Cortex of kidney (tissue), 1 donor: ENCODE results near the gene PALLD.

Experiments
- DNase-seq: peaks from one replicate; lab custom pipeline; 2025; lab: John Stamatoyannopoulos, UW

Gene PALLD

DNA sequence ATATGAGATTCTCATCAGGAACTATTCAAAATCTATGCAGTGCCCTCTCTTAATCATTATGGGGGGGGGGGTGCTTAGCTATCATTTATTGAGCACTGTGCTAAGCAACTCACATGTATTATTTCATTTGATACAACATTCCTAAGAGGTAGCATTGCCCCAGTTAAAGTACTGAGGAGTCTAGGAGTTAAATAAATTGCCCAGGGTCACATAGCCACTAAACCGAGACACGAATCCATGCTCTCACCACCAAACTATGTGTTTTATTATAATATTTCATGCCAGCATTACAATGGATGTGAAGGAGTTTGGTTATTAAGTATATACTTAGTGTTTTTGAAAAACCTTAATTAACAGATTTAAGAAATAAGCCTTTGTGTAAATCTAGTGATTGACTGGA lies 381.8 kb downstream of the PALLD start:
- DNase-seq: no peak

GRCh38 chr4:168879188-168879587 lies 382.3 kb downstream of the PALLD start:
- no peak for DNase-seq

DNA sequence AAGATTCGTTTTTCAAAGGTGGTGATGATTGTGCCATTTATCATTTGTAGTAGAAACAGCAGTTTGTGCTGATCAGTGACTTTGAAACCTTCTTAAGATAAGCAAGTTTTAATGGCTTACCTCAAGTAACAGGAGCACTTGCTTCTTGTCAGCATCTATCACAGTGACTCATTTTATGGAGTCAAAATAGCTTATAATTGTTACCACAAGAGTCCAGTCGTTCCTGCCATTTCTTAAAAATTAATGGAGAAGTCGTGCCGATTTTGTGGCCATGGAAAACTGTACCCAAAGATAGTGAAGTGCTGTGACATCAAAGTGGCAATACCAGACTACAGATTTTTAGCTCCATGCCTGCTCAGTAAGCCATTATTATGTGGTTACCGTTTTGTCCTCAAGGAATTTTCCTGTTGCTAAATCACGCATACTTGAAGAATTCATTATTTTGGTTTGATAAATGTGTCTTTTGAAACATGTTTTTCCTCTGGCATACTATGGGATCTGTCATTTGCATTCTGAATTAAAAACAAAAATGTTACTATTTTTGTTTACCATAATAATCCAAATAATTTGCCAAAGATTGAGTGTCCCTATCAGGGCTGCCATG lies 383.3 kb downstream of the PALLD start:
- DNase-seq: no peak

GRCh38 chr4:168880811-168881595 lies 384.2 kb downstream of the PALLD start:
- no peak for DNase-seq

DNA sequence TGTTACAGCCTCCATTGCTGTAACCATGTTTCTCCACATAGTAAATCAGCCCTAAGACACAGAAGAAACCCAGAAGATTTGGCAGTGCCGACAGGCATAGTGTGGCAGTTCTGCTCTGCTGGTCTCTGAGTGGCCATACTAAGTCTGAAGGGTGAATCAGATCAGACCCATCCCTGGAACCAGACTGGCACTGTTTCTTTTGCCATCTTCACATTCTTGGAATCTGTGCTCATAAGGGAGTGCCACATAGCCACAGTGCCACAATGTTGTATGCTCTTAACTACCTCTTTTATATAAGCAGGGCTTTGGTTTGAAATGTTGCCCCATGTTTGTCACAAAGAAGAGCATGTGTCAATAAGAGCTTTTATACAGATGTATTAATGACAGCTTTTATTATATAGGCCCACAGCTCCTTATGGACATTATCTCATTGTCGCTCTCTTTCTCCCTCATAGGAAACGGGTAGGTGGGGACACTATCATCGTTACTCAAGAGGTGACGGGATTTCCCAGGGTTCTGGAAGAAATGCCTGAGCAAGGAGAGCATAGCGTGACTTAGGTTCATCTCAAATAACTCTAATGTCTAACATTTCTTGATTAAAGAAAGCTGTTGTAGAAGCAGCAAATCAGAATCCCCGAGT lies 385.0 kb downstream of the PALLD start:
- DNase-seq: no peak

DNA sequence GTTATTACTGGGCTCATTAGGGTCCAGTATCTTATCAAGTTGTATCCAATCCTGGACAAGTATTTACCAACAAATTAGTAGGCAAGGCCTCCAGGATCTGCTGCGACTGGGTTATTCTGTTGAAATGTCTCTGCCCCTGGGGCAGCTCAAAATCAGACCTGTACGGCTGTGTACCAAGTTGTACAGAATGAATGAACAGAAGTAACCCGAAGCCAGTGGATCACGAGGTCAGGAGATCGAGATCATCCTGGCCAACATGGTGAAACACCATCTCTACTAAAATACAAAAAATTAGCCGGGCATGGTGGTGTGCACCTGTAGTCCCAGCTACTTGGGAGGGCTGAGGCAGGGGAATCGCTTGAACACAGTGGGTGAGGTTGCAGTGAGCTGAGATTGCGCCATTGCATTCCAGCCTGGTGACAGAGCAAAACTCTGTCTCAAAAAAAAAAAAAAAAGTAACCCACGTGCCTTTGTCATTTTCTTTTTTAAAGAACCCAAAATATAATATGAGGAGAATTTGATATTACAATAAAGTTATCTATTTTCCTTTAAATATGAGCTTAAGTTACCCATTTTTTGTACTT lies 385.9 kb downstream of the PALLD start:
- no peak for DNase-seq

GRCh38 chr4:168883513-168883912 lies 386.7 kb downstream of the PALLD start:
- DNase-seq: no peak

GRCh38 chr4:168884251-168885124 lies 387.6 kb downstream of the PALLD start:
- DNase-seq: no peak

- DNase-seq: no peak
Observed at GRCh38 chr4:168885400-168885799, 388.5 kb downstream of the PALLD start.

GRCh38 chr4:168886351-168886750 lies 389.5 kb downstream of the PALLD start:
- no peak for DNase-seq

GRCh38 chr4:168887809-168888208 lies 391.0 kb downstream of the PALLD start:
- no peak for DNase-seq

DNA sequence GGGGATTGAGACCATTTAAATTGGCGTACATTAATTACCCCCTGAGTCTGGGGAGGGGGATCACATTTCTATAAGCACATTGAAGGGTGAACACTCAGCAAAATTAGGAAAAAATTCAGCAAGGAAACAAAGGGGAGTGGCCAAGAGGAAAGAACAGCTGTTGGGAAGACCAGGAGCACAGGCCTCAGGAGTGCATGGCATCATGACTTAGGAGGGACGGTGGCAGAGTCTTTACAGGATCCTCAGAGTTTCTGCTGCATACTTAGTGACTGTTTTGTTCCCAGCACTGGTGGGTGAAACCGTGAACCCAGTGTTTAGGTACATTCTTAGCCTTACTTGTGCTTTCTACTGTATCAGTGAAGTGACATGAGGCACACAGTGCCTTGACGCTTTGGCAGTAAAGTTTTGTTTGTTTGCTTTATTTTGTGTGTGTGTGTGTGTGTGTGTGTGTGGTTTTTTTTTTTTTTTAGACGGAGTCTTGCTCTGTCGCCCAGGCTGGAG lies 391.9 kb downstream of the PALLD start:
- DNase-seq: no peak

- no peak for DNase-seq
Observed at GRCh38 chr4:168891086-168891485, 394.2 kb downstream of the PALLD start.

DNA sequence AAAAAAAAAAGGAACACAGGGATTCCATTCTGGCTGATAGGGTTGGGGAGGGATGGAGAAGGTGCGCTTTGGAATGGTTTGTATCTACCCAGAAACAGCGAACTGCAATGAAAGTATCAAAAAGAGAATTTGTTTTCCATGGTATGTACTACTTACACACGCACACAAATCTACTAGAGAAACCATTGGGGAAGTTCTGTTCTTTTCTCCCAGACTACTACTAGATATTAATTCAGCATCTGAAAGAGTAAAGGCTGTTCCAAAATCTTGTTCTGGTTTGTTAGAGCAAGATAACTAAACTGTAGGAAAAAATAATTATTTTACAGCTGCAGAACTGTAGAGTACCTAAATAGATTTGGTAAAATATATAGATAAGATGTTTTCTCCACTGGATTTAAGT lies 394.8 kb downstream of the PALLD start:
- no peak for DNase-seq

- DNase-seq: no peak
Observed at GRCh38 chr4:168892475-168892874, 395.6 kb downstream of the PALLD start.

DNA sequence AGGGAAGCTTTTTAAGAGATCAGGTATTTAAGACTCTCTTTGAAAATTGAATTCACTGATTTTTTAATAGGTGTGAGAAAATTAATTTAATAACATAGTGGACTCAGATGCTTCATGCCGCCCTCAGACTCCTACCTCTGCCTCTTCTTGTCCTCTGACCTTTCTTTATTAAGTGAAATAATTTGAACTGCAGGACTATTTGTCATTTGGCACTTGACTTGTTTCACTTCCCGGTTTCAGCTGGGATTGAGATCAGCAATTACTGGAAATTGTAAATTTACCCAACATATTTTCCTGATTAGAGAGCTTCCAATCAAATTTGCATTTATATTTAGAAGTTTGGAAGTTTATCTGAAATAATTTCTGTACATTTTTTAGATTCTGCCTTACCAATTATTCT lies 396.4 kb downstream of the PALLD start:
- DNase-seq: no peak

DNA sequence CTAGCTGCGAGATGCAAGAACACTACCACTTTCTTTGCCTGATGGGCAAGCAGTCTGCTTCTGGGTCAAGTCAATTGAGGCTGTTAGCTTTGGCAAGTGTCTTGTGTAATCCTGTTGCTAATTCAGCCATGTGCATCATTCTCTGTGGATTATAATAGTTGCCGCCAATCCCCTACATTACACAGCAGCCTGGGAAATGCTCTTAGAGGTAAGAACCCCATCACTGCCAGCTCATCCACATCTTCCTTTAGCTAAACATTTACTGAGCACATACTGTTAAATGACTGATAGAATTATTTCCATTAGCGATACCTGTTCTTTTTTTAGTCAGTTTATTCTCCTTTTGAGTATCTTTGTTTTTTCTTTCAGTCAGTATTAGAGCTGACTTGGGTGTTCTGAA lies 397.0 kb downstream of the PALLD start:
- DNase-seq: no peak

- DNase-seq: no peak
Observed at GRCh38 chr4:168900080-168900479, 403.2 kb downstream of the PALLD start.

DNA sequence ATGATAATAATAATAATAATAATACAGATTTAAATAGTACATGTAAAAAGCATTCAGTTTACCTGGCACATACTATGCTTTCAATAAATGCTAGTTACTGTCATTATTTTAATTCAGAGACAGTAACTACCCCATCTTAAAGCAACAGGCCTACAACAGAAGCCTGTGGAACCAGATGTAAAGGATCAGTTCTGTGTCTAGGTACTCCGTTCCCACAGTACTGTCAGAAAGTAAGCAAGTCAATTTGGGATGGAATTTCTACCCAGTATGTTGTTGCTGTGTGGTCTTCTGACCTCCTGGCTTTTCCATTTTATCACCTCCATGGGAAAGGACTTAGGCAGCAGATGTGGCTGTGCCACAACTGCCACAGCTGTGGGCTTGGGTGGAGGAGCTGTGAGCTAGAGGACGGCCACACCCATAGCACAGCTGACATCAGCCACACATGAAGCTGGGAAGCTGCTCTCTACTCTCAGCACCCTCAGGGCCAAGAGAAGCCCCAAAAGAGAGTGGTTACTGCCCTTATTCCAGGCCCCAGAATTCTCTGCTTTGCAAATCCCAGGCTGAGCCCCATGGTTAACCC lies 410.4 kb downstream of the PALLD start:
- DNase-seq: no peak

DNA sequence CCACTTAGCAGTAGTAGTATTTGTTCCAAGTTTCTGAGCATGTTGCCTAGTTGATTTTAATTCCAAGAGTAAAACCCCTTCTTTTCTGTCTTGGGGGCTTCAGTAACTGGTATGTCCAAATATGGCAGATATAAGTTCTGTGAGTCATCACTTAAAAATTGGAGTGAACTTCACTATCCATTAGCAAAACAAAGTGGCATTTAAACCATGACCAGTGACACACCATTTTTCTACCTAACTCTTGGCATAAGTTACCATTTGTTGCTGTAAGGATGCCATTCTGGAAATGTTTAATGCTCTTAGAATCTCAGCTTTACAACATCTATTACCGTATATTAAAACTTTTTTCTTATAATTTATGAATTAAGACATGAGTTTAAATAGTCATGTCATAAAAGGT lies 411.2 kb downstream of the PALLD start:
- DNase-seq: no peak

GRCh38 chr4:168908851-168909273 lies 412.0 kb downstream of the PALLD start:
- DNase-seq: no peak
